Liver (tissue), 9 donors: ENCODE results near the gene SRGAP1. TPM values are rescaled to one million over a fixed set of nuclear protein-coding genes. Genes with fewer than 3 reads are reported as not detected.

Source experiments
- DNase-seq: peaks from one replicate; pipeline ENCODE4 v3.0.0-alpha.2; 2017; ENCODE audit warnings: low spot score
- H3K27ac ChIP-seq, 2 donors: one replicate each; pipeline ENCODE4 v1.7.0; 2013; ENCODE audit warnings: inconsistent platforms in 2 of 2, low read length in 2 of 2, control low read depth in 1 of 2, low read depth in 1 of 2, mild to moderate bottlenecking in 1 of 2
- H3K27me3 ChIP-seq, 4 donors: one replicate each; pipeline versions ENCODE4 v1.6.1 to v1.7.0; 2013; ENCODE audit warnings: low read length in 3 of 4, inconsistent platforms in 1 of 4, mild to moderate bottlenecking in 1 of 4, moderate library complexity in 1 of 4; ENCODE audit not compliant: control insufficient read depth in 4 of 4, insufficient read depth in 4 of 4
- H3K36me3 ChIP-seq, 4 donors: one replicate each; pipeline versions ENCODE4 v1.6.1 to v1.7.0; 2013; ENCODE audit warnings: low read length in 3 of 4, mild to moderate bottlenecking in 3 of 4, low read depth in 1 of 4, moderate library complexity in 1 of 4; ENCODE audit not compliant: control insufficient read depth in 4 of 4, insufficient read depth in 3 of 4
- H3K4me1 ChIP-seq, 4 donors: one replicate each; pipeline versions ENCODE4 v1.6.1 to v1.7.0; 2013; ENCODE audit warnings: low read length in 3 of 4, mild to moderate bottlenecking in 3 of 4, moderate library complexity in 1 of 4; ENCODE audit not compliant: control insufficient read depth in 4 of 4, insufficient read depth in 4 of 4
- H3K4me3 ChIP-seq, 3 donors: one replicate each; pipeline versions ENCODE4 v1.6.1 to v1.7.0; 2013; ENCODE audit warnings: low read length in 3 of 3, control low read depth in 1 of 3, low read depth in 1 of 3, mild to moderate bottlenecking in 1 of 3
- H3K9ac ChIP-seq, 2 donors: one replicate each; pipeline ENCODE4 v1.7.0; 2013; ENCODE audit warnings: low read length in 2 of 2, mild to moderate bottlenecking in 2 of 2, moderate library complexity in 2 of 2, control low read depth in 1 of 2, low read depth in 1 of 2
- H3K9me3 ChIP-seq, 4 donors: one replicate each; pipeline versions ENCODE4 v1.6.1 to v1.7.0; 2013; ENCODE audit warnings: low read length in 3 of 4; ENCODE audit not compliant: control insufficient read depth in 4 of 4
- CTCF ChIP-seq: fragments of 150-350 bp; IDR thresholded peaks from 2 replicates; pipeline ENCODE4 v1.5.1; 2017; ENCODE audit warnings: improper control_type of control experiment, low read depth, low read length; ENCODE audit not compliant: missing input control
- EGR1 ChIP-seq, 2 donors: IDR thresholded peaks; 2 replicates each; pipeline ENCODE4 v1.6.1; 2016 to 2018; ENCODE audit warnings: antibody characterized with exemption in 2 of 2, low read depth in 2 of 2
- FOXA1 ChIP-seq: IDR thresholded peaks from 2 replicates; pipeline ENCODE4 v1.6.1; 2016; ENCODE audit warnings: antibody characterized with exemption
- FOXA2 ChIP-seq: IDR thresholded peaks from 2 replicates; pipeline ENCODE4 v1.6.1; 2016; ENCODE audit warnings: antibody characterized with exemption
- GABPA ChIP-seq, 2 donors: IDR thresholded peaks in 1 of 2; conservative IDR thresholded peaks in 1 of 2; 2 replicates each; pipeline ENCODE4 v1.6.1; 2016; ENCODE audit warnings: antibody characterized with exemption in 2 of 2, mild to moderate bottlenecking in 1 of 2, moderate library complexity in 1 of 2
- HNF4A ChIP-seq, 2 donors: conservative IDR thresholded peaks; 2 replicates each; pipeline ENCODE4 v1.6.1; 2016; ENCODE audit warnings: antibody characterized with exemption in 2 of 2, mild to moderate bottlenecking in 2 of 2
- HNF4G ChIP-seq: IDR thresholded peaks from 2 replicates; pipeline ENCODE4 v1.6.1; 2016; ENCODE audit warnings: antibody characterized with exemption
- JUND ChIP-seq, 2 donors: IDR thresholded peaks; 2 replicates each; pipeline ENCODE4 v1.6.1; 2016; ENCODE audit warnings: antibody characterized with exemption in 2 of 2
- MAX ChIP-seq: IDR thresholded peaks from 2 replicates; pipeline ENCODE4 v1.6.1; 2016; ENCODE audit warnings: antibody characterized with exemption
- NR2F2 ChIP-seq: IDR thresholded peaks from 2 replicates; pipeline ENCODE4 v1.6.1; 2016; ENCODE audit warnings: antibody characterized with exemption
- RAD21 ChIP-seq, 2 donors: IDR thresholded peaks; 2 replicates each; pipeline ENCODE4 v1.6.1; 2016; ENCODE audit warnings: antibody characterized with exemption in 2 of 2, mild to moderate bottlenecking in 2 of 2
- REST ChIP-seq: IDR thresholded peaks from 2 replicates; pipeline ENCODE4 v1.6.1; 2016; ENCODE audit warnings: antibody characterized with exemption, mild to moderate bottlenecking
- RXRA ChIP-seq, 2 donors: IDR thresholded peaks; 2 replicates each; pipeline ENCODE4 v1.6.1; 2017 to 2018; ENCODE audit warnings: antibody characterized with exemption in 2 of 2, mild to moderate bottlenecking in 1 of 2
- SP1 ChIP-seq: IDR thresholded peaks from 2 replicates; pipeline ENCODE4 v1.6.1; 2018; ENCODE audit warnings: antibody characterized with exemption, mild to moderate bottlenecking
- TAF1 ChIP-seq: conservative IDR thresholded peaks from 2 replicates; pipeline ENCODE4 v1.6.1; 2016; ENCODE audit warnings: antibody characterized with exemption, mild to moderate bottlenecking
- ZBTB33 ChIP-seq: IDR thresholded peaks from 2 replicates; pipeline ENCODE4 v1.6.1; 2016; ENCODE audit warnings: antibody characterized with exemption
- WGBS: extraction: QIAGEN DNeasy Blood & Tissue Kit; methylation state at CpG from one replicate; pipeline ENCODE4 v1.1.7; 2013; 5-methylcytosine and 5-hydroxymethylcytosine counted together
- polyA plus RNA-seq, 2 donors: library from polyadenylated mRNA; stranded (reverse) in 1 of 2; unstranded in 1 of 2; fragments of 200-250 nt in 1 of 2; fragments of >200 nt in 1 of 2; fragmentation: Nextera tagmentation in 1 of 2; extraction: Ambion mirVana in 1 of 2; gene quantifications; one replicate each; pipeline versions ENCODE4 v1.2.1 to v1.2.3, GENCODE V29; 2013 to 2015
- total RNA-seq, 2 donors: library from RNA; depleted of rRNA; stranded (reverse); fragments of >200 nt; gene quantifications; one replicate each; pipeline ENCODE4 v1.2.3, GENCODE V29; 2014
- donor health status: healthy.
- donor health status: healthy.
- donor health status: healthy.
- donor health status: healthy.
- donor health status: healthy.

SRGAP1 gene
- total and polyA plus RNA-seq, 4 donors: 0.28 to 1.3 (median 0.85) TPM

DNA sequence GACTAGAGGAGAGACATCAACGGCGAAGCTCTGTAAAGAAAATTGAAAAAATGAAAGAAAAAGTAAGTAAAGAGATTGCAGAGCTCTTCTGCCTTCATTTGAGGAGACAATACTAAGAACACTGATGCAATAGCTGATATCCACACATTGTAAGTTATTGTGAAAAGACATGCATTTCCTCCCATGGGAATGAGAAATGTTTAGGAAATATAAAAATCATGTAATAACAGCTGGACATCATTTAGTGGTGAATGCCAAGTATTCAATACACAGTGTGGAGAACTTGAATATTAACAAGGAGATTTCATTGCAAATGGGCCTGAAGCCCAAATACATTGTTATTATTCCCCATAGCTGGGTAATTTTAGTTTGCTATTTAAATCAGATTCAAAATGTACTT, 198.4 kb downstream of the SRGAP1 start:
- TF ChIP-seq JUND (IDR thresholded peaks at IDR 0.05) (no peak), FOXA1 (no peak), RXRA (IDR thresholded peaks at IDR 0.05) (no peak), TAF1 (no peak), FOXA2 (no peak), SP1 (no peak), GABPA (IDR thresholded peaks at IDR 0.05 in 1 of 2, conservative IDR thresholded peaks at IDR 0.05 in 1 of 2) (no peak), REST (no peak), ZBTB33 (no peak), EGR1 (IDR thresholded peaks at IDR 0.05; ENCODE audit: low read depth in 2 of 2) (no peak), RAD21 (IDR thresholded peaks at IDR 0.05) (no peak), HNF4A (conservative IDR thresholded peaks at IDR 0.05) (no peak), CTCF (no peak), NR2F2 (no peak), MAX (no peak)
- no peaks in the 10 kb centered on the region for H3K36me3 ChIP-seq
- no peak overlapping the region for H3K9ac ChIP-seq
- H3K27ac ChIP-seq: no peak overlapping the region
- no peak overlapping the region for H3K4me3 ChIP-seq
- H3K9me3 ChIP-seq: no peaks in the 10 kb centered on the region
- DNase-seq: no peak
- H3K4me1 ChIP-seq: peaks cover 0 to 5% (median 0%) of the 10 kb centered on the region in 4 donors
- no peaks in the 10 kb centered on the region for H3K27me3 ChIP-seq
- WGBS: 97% methylated on average over 2 of the region's 2 CpGs

DNA sequence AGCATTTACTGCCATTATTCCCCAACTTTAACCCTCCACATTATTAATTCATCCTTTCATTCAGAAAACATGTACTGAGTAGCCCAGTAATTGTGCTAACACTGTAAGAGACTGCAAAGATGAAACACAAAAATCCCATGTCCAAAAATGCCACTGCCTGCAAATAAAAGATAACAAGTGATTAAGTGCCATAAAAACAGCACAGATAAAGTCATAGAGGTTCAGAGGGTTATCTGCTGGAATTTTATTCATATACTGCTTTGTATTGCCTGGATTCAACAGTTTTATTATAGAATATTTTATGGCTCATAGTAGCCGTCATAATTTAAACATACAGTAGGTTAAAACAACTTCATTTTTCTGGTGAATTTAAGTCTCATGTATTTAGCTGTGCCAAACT, 199.7 kb downstream of the SRGAP1 start:
- peaks cover 0 to under 1% (median 0%) of the 10 kb centered on the region in 4 donors for H3K4me1 ChIP-seq
- no peaks in the 10 kb centered on the region for H3K36me3 ChIP-seq
- no peak for DNase-seq
- H3K4me3 ChIP-seq: no peak overlapping the region
- no peaks in the 10 kb centered on the region for H3K27me3 ChIP-seq
- TF ChIP-seq HNF4A (conservative IDR thresholded peaks at IDR 0.05) (no peak), RXRA (IDR thresholded peaks at IDR 0.05) (no peak), REST (no peak), SP1 (no peak), HNF4G (no peak), RAD21 (IDR thresholded peaks at IDR 0.05) (no peak), EGR1 (IDR thresholded peaks at IDR 0.05; ENCODE audit: low read depth in 2 of 2) (no peak)
- WGBS: 83% methylated on average over 1 of the region's 1 CpG
- H3K9ac ChIP-seq: no peak overlapping the region
- no peak overlapping the region for H3K27ac ChIP-seq
- peaks cover 0 to under 1% (median 0%) of the 10 kb centered on the region in 4 donors for H3K9me3 ChIP-seq
